HG02943 (cell line): ENCODE data around the gene RHOT1.
"Not testable (repeated sequence)": the region's sequence is repeated elsewhere in the genome, so short reads cannot be mapped to it uniquely, and the experiment has no call there.

ENCODE experiments used
- ATAC-seq: cut with Tn5 transposase; IDR thresholded peaks from one replicate; pipeline ENCODE4 v1.9.1; 2021; ENCODE audit warnings: mild to moderate bottlenecking, low read depth, moderate library complexity; ENCODE audit not compliant: unreplicated experiment

The RHOT1 gene

DNA sequence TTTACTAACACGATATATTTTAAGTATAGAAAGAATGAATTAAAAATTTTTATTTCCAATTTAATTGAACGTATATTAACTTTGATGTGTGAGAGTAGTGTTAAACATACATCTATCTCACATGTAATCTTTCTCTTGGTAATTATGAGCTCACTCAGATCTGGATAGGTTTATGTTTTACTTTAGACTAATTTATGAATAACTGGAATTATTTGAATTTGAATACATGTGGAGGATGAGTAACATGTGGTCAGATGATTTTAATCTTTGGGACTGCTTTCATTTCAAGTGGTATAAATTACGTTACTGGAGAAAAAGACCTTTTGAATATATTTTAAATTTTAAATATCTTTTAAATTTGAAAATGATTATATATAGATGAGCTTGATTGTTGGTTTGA lies 73.4 kb downstream of the RHOT1 start:
- ATAC-seq: no peak

DNA sequence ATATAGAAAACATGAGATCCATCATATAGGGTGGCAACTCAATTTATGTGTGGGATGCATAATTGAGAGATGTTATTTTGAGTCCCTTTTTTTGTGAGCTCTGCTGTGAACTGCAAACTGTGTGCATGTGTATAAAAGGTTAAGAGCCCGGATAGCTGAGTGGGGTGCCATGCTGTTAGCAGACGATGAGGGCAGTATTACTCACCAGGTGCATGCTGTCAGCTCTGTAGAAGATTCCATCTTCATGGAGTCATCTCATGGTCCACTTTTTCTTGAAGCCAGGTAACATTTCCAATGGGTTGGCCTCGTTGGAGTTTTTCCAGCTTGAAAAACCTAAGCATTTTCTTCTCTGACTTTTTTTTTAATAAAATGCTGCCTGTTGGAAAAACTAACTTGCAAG lies 80.3 kb downstream of the RHOT1 start:
- ATAC-seq: no peak

GRCh38 chr17:32223703-32224102 lies 81.4 kb downstream of the RHOT1 start:
- ATAC-seq: no peak

DNA sequence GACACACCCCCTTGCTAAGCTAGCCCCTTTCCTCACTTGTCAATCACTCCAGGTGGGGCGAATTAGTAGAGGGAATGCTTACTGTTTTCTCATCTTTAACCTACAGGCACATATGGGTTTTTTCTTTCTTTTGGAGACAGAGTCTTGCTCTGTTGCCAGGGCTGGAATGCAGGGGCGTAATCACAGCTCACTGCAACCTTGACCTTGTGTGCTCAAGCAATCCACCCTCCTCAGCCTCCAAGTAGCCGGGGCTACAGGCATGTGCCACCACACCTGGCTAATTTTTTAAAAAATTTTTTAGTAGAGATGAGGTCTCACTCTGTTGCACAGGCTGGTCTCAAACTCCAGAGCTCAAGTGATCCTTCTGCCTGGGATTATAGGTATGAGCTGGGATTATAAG lies 84.6 kb downstream of the RHOT1 start:
- ATAC-seq: no peak

DNA sequence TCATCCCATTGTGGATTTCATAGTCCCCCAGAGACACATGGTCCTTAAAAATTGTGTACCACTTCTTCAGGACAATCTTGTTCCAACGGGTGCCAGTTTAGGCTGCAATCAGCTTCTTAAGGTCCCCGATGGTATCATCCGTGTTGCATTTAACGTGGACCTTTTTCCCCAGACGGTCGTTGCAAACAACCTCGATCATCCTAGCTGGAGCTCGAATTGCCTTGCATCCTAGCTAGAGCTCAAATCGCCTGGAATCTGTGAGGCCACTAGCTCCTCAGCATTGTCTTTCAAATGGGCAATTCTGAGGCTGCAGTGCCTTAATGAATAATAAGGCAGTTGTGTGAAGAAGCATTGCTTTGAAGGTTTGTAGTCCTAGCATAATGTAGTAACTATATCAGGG lies 85.6 kb downstream of the RHOT1 start:
- ATAC-seq: no peak

DNA sequence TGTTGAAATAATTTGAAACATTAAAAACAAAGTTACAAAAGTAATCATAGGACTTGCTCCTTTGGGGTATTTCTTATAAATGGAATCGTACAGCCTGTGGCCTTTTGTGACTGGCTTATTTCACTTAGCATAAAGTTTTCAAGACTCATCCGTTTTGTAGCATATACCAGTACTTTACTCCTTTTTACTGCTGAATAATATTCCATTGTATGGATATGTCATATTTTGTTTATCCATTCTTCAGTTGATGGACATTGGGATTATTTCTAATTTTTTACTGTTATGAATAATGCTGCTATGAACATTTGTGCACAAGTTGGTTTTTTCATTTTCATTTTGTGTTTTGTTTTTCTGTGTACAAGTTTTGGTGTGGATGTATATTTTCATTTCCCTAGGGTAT lies 93.3 kb downstream of the RHOT1 start:
- ATAC-seq: no peak

DNA sequence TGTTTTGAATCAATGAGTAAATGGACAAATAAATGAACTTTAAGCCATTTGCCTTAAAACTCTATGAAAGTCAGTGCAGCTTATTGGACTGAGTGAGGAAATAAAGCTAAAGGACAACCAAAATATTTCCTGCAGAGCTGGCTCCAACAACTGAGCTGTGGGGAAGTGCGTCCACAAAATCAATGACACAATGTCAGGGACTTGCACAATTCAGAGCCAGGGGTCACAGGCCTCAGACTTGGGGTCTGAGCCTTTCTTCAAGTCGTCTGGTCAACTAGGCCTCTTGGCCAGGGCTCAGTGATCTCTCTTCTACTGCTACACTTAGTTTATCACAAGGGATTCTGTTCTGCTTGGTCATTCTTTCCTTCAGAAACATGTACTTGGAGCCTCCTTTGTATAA lies 97.2 kb downstream of the RHOT1 start:
- no peak for ATAC-seq

GRCh38 chr17:32240750-32241149 lies 98.4 kb downstream of the RHOT1 start:
- no peak for ATAC-seq

DNA sequence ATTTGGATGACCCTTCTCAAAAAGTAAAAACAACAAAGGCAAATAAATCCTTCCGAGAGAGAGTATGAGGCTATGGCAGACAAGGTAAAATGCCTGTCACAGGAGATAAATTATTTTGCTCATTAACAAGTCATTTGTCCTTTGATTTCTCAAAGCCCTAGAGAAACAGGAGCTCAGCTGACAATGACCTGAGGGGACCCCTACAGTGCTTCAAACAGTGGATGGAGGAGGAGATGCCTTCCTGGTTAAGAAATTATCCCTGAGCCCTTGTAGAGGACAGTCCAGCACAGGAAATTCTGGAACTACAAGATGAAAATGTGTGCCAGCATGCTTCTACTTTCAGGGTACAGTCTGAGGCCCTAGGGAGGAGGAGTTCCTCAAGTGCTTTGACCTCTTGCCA lies 99.3 kb downstream of the RHOT1 start:
- no peak for ATAC-seq

DNA sequence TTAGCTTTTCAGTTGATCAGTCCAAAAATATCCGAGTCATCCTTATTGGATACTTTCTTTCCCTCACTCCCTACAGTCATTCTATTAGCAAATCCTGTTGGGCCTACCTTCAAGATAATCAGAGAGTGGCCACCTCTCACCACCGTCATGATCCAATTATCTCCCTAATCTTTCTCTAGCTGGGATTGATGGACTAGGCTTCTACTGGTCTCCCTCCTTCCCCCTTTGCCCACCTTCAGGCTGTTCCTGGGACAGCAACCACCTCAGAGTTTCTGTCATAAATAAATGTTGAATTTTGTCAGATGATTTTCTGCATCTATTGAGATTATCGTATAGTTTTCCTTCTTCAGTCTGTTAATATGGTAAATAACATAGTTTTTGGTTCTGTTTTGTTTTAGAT lies 107.2 kb downstream of the RHOT1 start:
- ATAC-seq: no peak

GRCh38 chr17:32253117-32253611 lies 110.9 kb downstream of the RHOT1 start:
- ATAC-seq: no peak

GRCh38 chr17:32256012-32256700 lies 113.9 kb downstream of the RHOT1 start:
- ATAC-seq: no peak

DNA sequence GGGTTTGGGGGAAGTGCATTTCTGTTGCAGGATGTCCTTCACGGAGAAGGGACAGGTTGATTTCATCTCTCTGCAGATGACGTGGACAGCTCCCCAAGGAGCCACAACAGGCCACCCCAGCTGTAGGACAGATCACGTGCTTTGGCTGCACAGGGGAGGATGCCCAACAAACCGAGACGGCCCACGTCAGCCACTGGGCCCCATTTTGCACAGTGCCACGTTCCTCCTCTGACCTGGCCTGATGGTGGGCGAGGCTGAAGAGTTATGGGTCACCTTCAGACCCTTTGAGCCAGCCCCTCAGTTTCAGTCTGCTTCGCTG lies 114.4 kb downstream of the RHOT1 start:
- ATAC-seq: no peak

- ATAC-seq: no peak
Observed at GRCh38 chr17:32258383-32259140, 116.3 kb downstream of the RHOT1 start.

GRCh38 chr17:32259586-32259985 lies 117.3 kb downstream of the RHOT1 start:
- ATAC-seq: no peak

- no peak for ATAC-seq
Observed at GRCh38 chr17:32261417-32261736, 119.1 kb downstream of the RHOT1 start.

- ATAC-seq: no peak
Observed at GRCh38 chr17:32261936-32262510, 119.7 kb downstream of the RHOT1 start.

DNA sequence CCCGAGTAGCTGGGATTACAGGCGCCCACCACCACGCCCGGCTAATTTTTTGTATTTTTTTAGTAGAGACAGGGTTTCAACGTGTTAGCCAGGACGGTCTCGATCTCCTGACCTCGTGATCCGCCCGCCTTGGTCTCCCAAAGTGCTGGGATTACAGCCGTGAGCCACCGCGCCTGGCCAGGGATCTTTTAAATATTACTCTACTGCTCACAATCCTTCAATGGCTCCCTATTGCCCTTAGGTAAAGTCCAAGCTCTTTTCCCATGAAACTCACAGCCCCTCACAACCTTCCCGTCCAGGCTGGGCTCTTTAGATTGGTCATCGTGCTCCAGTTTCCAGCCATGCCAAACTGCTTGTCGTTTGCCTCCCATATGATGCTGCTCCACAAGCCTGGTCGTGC lies 121.2 kb downstream of the RHOT1 start:
- not testable (repeated sequence) for ATAC-seq

DNA sequence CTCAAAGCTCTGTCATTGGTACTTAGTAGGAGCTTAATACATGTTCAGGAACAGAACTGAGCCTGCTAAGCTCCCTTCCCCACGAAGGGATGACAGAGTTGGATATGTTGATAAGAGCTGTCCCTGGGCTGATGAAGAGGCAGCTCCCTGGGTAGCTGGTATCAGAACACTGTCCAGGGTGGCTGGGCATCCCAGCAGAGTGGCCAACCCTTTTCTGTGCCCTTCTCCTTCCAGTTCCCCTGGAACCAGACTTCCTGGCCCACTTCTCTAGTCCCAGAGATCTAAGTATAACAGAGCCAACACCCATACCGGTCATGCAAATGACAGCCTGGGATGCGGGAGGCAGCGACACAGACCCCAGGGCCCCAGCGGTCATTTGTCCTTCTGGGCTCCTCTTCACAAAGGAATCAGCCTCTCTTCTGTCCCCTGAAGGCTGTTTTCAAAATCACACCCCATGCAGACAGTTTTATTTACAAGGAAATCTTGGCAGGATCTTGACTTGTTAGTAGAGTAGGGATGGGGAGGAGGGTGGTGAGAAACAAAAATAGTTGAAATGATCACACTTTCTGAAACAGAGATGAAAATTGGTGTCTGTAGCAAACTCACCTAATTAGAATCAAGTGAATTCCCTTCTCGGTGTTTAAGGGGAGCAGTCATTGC lies 122.0 kb downstream of the RHOT1 start:
- no peak for ATAC-seq

DNA sequence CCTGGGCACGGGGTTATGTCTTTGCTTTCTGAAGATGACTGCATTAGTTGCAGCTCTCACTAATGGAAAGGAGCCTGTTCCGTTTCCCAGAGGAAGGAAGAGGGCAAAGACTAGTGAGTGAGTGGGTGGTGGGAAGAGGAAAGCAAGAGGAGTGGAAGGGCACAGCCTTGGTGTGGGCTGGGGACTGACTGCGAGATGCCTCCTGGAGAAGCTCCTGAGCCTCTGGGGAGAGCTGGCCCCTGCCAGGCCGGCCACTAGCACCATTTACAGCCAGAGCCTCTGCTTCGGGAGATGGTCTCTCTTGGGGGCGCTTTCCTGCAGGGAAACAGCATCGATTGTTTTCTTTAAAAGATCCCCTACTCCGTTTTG lies 122.5 kb downstream of the RHOT1 start:
- ATAC-seq: no peak

DNA sequence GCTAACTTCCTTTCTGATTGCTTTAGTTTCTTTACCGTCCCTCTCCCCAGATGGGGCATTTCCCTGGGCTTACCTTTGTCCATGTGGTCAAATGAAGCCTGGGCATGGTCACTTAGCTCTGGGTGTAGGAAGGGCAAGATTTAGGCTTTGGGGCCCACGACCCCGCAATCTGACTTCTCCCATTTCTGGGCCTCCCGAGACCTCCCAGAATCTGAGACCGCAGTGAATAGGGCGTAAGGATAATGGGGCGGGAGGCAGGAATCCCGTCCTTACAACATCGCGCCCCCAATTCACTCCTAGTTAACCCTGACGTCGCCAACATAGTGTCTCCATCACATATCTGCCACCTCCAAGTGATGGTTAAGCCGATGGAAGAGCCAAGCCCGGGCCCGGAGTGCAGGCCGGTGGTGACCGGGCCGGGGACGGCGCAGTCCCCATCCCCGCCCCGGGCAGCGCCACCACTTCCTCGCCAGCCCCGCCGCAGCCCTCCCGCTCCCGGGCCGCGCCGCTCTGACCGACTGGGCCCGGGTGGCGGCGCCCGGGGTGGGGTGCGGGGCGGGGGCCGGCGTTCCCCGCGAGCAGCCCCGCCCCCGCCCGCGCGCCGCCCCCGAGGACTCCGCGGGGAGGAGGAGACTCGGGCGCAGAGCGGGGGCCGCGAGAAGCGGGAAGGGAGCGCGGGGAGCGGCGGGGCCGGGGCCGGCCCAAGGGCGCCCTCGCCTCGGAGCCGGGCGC lies 123.1 kb downstream of the RHOT1 start, which contains the start of gene RHBDL3:
Gene RHBDL3, plus strand, starts transcription at position 641 of the 732 bp plus-strand sequence. CDS start 358 bp downstream, outside the sequence.
- no peak for ATAC-seq
